Psoas muscle (tissue), 8 donors: ENCODE data around the gene FRYL. TPM values are rescaled to one million over a fixed set of nuclear protein-coding genes. Genes with fewer than 3 reads are reported as not detected.

Source experiments
- ATAC-seq, 4 donors: fragments of 200-7000 bp; cut with Tn5 transposase; one replicate each; pipeline ENCODE4 v1.9.1; 2020; ENCODE audit warnings: moderate library complexity in 3 of 4, mild to moderate bottlenecking in 2 of 4
- DNase-seq, 2 donors: peaks; one replicate each; pipeline ENCODE4 v3.0.0-alpha.2; 2020
- H3K27ac ChIP-seq: fragments of 200-600 bp; one replicate; pipeline ENCODE4 v1.8.0; 2022
- H3K27me3 ChIP-seq, 3 donors: fragments of 200-600 bp in 1 of 3; one replicate each; pipeline versions ENCODE4 v1.6.1 to v1.8.0; 2013 to 2022; ENCODE audit warnings: low read length in 2 of 3, mild to moderate bottlenecking in 2 of 3, moderate library complexity in 1 of 3; ENCODE audit not compliant: insufficient read depth in 3 of 3
- H3K36me3 ChIP-seq, 2 donors: fragments of 200-600 bp in 1 of 2; one replicate each; pipeline versions ENCODE4 v1.6.1 to v1.8.0; 2013 to 2022; ENCODE audit warnings: low read depth in 1 of 2, mild to moderate bottlenecking in 1 of 2, moderate library complexity in 1 of 2; ENCODE audit not compliant: insufficient read depth in 1 of 2
- H3K4me1 ChIP-seq: fragments of 200-600 bp; one replicate; pipeline ENCODE4 v1.8.0; 2022
- H3K4me3 ChIP-seq: fragments of 200-600 bp; one replicate; pipeline ENCODE4 v1.8.0; 2022; ENCODE audit warnings: mild to moderate bottlenecking
- H3K9me3 ChIP-seq: fragments of 200-600 bp; one replicate; pipeline ENCODE4 v1.8.0; 2022
- CTCF ChIP-seq: fragments of 200-600 bp; IDR thresholded peaks from one replicate; pipeline ENCODE4 v1.8.0; 2022; ENCODE audit warnings: antibody characterized with exemption
- WGBS, 3 donors: extraction: QIAGEN DNeasy Blood & Tissue Kit; methylation state at CpG; one replicate each; pipeline versions ENCODE4 v1.1.6 to v1.1.7; 2013; 5-methylcytosine and 5-hydroxymethylcytosine counted together
- intact Hi-C, 2 donors: fragments of 100-400 bp; cut with DNase I; formaldehyde crosslinking; loops; one replicate each; pipeline versions ENCODE4 v1.11.0 to v1.14.2; 2022
- polyA plus RNA-seq, 3 donors: library from polyadenylated mRNA; stranded (reverse); fragments of 200-250 nt; gene quantifications; one replicate each; pipeline ENCODE4 v1.2.3, GENCODE V29; 2013
- total RNA-seq, 4 donors: library from RNA; stranded (reverse); fragmentation: NEBNext Ultra II Directional in 2 of 4; extraction: Animal tissue kit (Norgen Biotek cat#: 25700) in 2 of 4; gene quantifications; one replicate each; pipeline versions ENCODE4 v1.2.1 to v1.2.4, GENCODE V29; 2021 to 2023
- donor health status: healthy with polysubstance abuse.
- donor health status: DM: no; HTN: no; CAD: no; lungs with moderate emphysema.
- donor health status: Bipolar disorder and iron deficiency.
- donor health status: healthy.
- donor health status: DM: yes; HTN: yes; CAD: no.
- donor health status: DM: no; HTN: no; CAD: no.
- donor health status: DM: no; HTN: no; CAD: no.
- donor health status: DM: yes; HTN: yes; CAD: no.

Gene FRYL
- total and polyA plus RNA-seq, 7 donors, result 4.8 to 21.7 (median 15.0) TPM

DNA sequence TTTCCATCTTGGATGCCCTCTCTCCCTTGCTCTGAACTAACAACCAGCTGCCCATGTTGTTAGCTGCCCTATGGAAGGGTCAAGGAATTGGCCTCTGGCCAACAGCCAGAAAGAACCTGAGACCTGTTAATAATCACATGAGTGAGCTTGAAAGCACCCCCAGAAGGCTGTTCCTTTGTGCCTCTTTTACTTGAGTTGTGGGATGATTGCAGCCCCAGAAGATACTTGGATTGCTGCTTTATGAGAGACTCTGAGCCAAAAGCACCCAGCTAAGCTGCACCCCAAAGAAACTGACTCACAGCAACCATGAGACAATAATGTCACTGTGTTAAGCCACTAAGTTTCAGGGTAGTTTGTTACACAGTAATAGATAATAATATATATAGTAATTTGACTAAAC, 73.3 kb downstream of the FRYL start:
- ATAC-seq (no peak), DNase-seq (no peak)
- peaks cover 0 to 20% of the 10 kb centered on the region in 2 donors for H3K36me3 ChIP-seq
- H3K27me3 ChIP-seq, result no peaks in the 10 kb centered on the region
- H3K4me1 ChIP-seq, result no peaks in the 10 kb centered on the region
- no peaks in the 10 kb centered on the region for H3K9me3 ChIP-seq
- H3K4me3 ChIP-seq, result no peak overlapping the region
- intact Hi-C loops, result no loop called here
- TF ChIP-seq CTCF, result no peak
- no peak overlapping the region for H3K27ac ChIP-seq

DNA sequence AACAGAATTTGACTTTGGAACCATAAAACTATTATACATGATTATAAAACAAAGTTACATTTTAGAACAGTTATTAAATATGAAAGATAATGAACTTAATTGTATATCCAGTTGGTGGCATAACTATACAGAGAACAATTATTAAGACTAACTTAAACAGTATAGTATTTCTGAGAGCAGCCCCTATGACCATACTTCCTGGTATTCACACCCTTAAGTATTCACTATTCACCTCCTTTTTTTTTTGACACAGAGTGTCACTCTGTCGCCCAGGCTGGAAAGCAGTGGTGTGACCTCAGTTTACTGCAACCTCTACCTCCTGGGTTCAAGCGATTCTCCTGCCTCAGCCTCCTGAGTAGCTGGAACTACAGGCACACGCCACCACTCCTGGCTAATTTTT, 74.5 kb downstream of the FRYL start:
- Histone ChIP-seq H3K4me1 (no peaks in the 10 kb centered on the region), H3K36me3 (peaks cover 0 to 20% of the 10 kb centered on the region in 2 donors), H3K4me3 (no peak overlapping the region), H3K9me3 (no peaks in the 10 kb centered on the region), H3K27ac (no peak overlapping the region), H3K27me3 (no peaks in the 10 kb centered on the region)
- intact Hi-C loops, result no loop called here
- ATAC-seq (no peak), DNase-seq (no peak)
- 91 to 100% (median 96%) methylated on average over 3 of the region's 3 CpGs for WGBS, 3 donors
- TF ChIP-seq CTCF, result no peak

DNA sequence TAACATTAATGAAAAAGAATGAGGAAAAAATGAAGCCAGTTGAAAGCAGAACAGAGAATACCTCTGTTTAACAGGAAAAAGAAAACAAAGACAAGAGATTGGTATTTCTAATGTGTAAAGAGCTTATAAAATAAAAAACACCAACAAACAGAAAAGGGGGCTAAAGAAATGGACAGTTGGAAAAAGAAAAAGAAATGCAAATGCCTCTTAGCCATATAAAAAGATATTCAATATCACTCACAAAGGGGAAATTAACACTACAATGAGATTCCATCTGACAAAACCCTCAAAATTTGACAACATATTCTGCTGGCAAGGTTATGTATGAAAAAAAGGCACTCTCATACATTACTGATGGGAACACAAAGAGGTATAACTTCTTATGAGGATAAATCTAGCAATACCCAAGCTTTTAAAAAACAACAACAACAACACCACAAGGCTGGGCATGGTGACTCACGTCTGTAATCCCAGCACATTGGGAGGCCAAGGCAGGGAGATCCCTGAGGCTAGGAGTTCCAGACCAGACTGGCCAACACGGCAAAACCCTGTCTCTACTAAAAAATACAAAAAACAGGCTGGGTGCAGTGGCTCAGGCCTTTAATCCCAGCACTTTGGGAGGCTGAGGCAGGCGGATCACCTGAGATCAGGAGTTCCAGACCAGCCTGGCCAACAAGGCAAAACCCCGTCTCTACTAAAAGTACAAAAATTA, 75.8 kb downstream of the FRYL start:
- Histone ChIP-seq H3K36me3 (peaks cover 0 to 9% of the 10 kb centered on the region in 2 donors), H3K4me3 (no peak overlapping the region), H3K27ac (no peak overlapping the region), H3K27me3 (no peaks in the 10 kb centered on the region), H3K4me1 (peaks cover 10% of the 10 kb centered on the region), H3K9me3 (no peaks in the 10 kb centered on the region)
- DNase-seq, result no peak
- intact Hi-C loops, result no loop called here
- ATAC-seq, result no peak
- WGBS, 3 donors, result 89 to 91% (median 90%) methylated on average over 4 of the region's 4 CpGs
- no peak for TF ChIP-seq CTCF

DNA sequence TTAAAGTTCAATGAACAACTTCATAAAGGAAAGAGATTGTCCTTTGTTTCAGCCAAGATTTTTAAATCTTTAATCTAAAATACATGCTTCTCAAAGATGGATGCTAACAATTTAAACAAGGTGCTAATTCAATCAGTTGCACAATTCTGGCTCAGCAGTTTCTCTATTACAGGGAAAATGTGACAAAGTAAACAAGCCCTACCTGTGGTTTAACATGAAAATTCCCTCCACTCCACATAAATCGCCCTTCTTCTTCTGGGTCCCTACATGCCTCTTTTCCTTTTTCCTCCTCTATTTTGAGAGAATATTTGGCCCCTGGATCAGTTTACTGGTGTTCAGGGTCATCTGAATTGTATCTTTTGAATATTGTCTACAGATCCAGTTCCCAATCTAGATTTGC, 80.6 kb downstream of the FRYL start:
- TF ChIP-seq CTCF, result no peak
- Histone ChIP-seq H3K4me3 (no peak overlapping the region), H3K36me3 (no peaks in the 10 kb centered on the region), H3K27ac (no peak overlapping the region), H3K4me1 (peaks cover 30% of the 10 kb centered on the region), H3K9me3 (no peaks in the 10 kb centered on the region), H3K27me3 (no peaks in the 10 kb centered on the region)
- ATAC-seq (no peak), DNase-seq (no peak)
- WGBS, 3 donors, result 78 to 86% (median 86%) methylated on average over 1 of the region's 1 CpG
- intact Hi-C loops, result no loop called here
